GM19193 (cell line): Measurements from ENCODE around the gene LRRC36.

ENCODE experiments used
- POLR2A ChIP-seq: IDR thresholded peaks from 4 replicates; pipeline ENCODE4 v1.6.1; 2011; ENCODE audit not compliant: insufficient read depth, insufficient read length; ENCODE audit errors: extremely low read depth

Gene LRRC36

GRCh38 chr16:67310561-67310960, 16.1 kb upstream of the LRRC36 start:
- TF ChIP-seq POLR2A, result no peak

- no peak for TF ChIP-seq POLR2A
Measured at GRCh38 chr16:67311607-67312488, 14.8 kb upstream of the LRRC36 start.

- no peak for TF ChIP-seq POLR2A
Measured at GRCh38 chr16:67312719-67313118, 13.9 kb upstream of the LRRC36 start.

DNA sequence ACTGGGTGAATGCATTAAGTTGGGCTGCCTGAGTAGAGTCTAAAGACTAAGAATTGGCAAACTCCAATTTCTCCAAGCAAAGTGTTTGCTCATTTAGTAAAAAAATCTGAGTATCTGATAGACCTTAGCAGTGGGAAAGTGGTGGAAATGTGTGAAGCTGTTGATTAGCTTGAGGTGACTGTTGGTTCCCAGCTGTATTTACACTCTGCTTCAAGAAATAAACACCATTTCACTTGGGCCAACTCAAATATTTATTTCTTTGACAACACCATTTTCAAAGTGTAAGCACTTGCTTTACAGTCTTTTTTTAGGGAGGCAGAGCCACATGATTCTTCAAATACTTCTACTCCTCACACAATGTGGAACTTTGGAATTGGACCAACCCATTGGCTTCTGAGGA, 8.8 kb upstream of the LRRC36 start:
- TF ChIP-seq POLR2A, result no peak

DNA sequence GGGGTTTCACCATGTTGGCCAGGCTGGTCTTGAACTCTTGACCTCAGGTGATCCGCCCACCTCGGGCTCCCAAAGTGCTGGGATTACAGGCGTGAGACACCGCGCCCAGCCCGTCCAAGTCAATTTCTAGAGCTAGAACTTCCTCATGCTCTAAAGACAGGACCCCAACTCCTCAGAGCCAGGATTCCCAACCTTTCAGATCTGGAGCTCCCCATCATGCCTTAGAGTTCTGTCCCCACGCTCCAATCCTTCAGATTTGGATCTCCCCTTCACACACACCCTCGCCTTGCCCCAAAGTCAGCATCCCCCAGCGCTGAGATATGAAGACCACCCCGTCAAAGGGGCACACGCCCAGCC, 522 bp upstream of the LRRC36 start:
- TF ChIP-seq POLR2A, result no peak

DNA sequence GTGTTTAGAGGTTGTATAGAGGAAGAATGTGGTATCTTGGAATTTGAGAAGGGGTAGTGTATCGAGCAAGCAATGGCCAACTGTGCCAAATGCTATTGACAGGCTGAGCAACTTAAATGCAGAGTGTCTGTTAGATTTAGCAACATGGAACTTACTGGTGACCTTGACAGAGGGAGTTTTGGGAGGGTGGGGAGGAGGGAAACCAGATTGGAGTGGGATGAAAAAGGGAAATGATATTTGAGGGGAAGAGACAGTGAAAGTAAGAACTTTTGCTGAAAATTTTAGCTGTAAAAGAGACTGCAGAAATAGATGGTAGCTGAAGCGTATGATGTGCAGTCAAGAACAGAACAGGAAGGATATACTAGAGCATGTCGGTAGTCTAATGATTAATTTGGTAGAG, 1.1 kb downstream of the LRRC36 start:
- TF ChIP-seq POLR2A, result no peak

GRCh38 chr16:67329901-67330300, 3.3 kb downstream of the LRRC36 start:
- no peak for TF ChIP-seq POLR2A

DNA sequence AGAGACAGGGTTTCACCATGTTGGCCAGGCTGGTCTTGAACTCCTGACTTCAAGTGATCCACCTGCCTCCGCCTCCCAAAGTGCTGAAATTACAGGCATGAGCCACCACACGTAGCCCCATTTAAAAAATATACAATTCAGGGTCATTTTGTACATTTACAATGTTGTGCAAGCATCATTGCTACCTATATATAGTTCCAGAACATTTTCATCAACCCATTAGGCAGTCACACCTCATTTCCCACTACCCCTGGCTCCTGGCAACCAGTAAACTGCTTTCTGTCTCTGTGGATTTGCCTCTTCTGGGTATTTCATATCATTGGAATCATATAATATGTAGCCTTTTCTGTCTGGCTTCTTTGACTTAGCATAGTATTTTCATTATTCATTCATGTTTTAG, 6.7 kb downstream of the LRRC36 start:
- no peak for TF ChIP-seq POLR2A

- no peak for TF ChIP-seq POLR2A
Measured at GRCh38 chr16:67336116-67336515, 9.5 kb downstream of the LRRC36 start.

GRCh38 chr16:67336648-67337047, 10.0 kb downstream of the LRRC36 start:
- no peak for TF ChIP-seq POLR2A

- TF ChIP-seq POLR2A, result no peak
Measured at GRCh38 chr16:67339453-67339852, 12.8 kb downstream of the LRRC36 start.

GRCh38 chr16:67341250-67341649, 14.6 kb downstream of the LRRC36 start:
- TF ChIP-seq POLR2A, result no peak

- no peak for TF ChIP-seq POLR2A
Measured at GRCh38 chr16:67342616-67343015, 16.0 kb downstream of the LRRC36 start.

DNA sequence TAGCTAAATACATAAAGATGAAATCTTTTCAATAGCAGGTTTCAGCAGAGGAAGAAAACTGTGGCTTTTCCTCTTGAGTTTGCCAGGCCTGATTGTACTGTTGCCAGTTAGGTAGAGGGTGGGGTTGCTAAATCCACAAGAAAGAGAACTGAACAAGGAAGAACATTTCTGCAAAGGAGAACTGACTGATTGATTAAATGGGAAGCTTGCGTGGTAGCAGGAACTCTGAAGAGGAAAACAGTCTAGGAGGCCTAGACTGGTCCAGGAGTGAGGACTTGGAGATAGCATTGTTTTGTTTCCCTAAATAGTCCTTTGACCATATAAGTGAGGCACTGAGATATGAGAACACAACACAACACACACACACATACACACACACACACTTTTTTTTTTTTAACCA, 18.8 kb downstream of the LRRC36 start:
- no peak for TF ChIP-seq POLR2A

DNA sequence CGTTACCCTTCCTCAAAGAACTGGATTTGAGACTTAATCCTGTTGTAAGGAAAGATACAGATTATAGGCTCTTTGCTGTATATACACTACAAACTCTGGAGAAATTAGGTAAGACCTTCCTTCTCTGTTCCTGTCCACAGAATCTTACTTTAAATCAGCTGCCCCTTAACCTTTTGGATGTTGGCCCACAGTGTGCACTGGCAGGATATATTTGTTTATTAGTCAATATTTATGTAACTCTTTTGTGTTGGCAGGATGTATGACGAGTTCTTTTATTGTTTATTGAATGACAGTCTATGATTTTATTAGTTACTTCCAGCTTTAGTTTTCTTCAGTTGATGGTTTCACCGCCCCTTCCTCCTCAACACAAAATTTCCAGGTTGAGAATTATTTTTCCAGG, 19.7 kb downstream of the LRRC36 start:
- TF ChIP-seq POLR2A, result no peak

DNA sequence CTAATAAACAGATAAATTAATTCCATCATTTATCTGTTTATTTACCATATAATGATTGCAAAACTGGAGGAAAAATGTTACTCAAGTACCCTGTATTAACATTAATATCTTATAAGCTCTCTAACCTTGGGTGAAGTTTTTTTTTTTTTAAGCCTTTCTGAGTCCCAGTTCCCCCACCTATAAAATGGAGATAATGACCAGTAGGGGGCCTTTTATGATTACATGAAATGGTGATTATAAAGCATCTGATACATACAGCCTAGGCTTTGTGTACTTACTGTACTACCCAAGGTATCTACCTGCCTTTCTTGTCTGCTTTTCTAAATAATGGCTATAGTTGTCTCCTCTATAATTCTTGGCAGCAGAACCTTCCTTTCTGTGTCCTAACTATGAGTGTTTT, 22.6 kb downstream of the LRRC36 start:
- no peak for TF ChIP-seq POLR2A

DNA sequence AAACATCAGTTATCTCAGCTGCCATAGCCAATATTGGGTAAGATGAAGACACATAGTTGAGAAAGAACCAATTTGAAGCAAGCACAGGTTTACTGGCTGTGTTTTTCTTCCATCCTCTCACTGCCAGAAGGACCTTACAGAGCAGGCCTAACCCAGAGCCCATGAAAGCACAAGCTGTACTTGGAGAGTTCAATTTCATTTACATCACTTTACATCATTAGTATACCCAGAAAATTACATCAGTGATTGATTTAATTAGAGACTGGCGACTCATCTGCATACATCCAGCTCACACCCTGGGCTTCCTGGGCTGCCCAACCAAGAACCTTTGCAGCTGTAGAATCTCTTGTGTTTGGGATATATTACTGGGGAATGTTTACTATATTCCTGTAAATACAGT, 23.7 kb downstream of the LRRC36 start:
- TF ChIP-seq POLR2A, result no peak

GRCh38 chr16:67356396-67356795, 29.8 kb downstream of the LRRC36 start:
- no peak for TF ChIP-seq POLR2A

DNA sequence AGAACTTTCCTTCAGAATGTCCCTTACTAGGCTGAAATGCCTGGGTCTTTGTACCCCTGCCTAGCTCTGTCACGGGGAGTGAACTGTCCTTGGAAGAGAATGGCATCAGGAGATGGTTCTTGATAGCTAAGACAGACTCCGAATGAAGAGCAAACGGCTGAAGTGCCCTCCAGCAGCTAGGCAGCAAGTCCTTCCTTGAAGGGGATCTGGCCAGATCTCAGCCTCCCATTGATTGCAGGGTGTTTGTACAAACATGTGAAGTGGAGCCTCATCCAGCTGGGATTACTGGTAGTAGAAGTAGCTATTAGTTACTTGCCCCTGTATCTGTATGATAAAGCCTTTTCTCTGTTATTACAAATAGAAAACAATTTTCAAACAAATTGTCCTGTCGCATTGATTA, 30.9 kb downstream of the LRRC36 start:
- TF ChIP-seq POLR2A, result no peak
